Stimulated activated naive CD8-positive, alpha-beta T cell treated with anti-CD3 and anti-CD28 coated beads, Interleukin-15, amount 100 ng/mL, for 72 hours (primary cell): Measurements from ENCODE around the gene USP48.
"Not testable (repeated sequence)": the region's sequence is repeated elsewhere in the genome, so short reads cannot be mapped to it uniquely, and the experiment has no call there.

Experiments used
- ATAC-seq: fragments of 150-1000 bp; cut with Tn5 transposase; 2 replicates; pipeline ENCODE4 v1.10.0; 2021; ENCODE audit warnings: mild to moderate bottlenecking, moderate library complexity
- DNase-seq, 2 donors: peaks; one replicate each; pipeline ENCODE4 v3.0.0; 2021 to 2022
- H3K27ac Mint-ChIP-seq, 2 donors: one replicate each; pipeline ENCODE4 v1.8.0; 2022; ENCODE audit warnings: mild to moderate bottlenecking in 2 of 2, mixed read lengths in 2 of 2, moderate library complexity in 2 of 2
- H3K27me3 Mint-ChIP-seq: one replicate; pipeline ENCODE4 v1.8.0; 2022; ENCODE audit warnings: mixed read lengths
- H3K4me1 Mint-ChIP-seq: one replicate; pipeline ENCODE4 v1.8.0; 2022; ENCODE audit warnings: mild to moderate bottlenecking, mixed read lengths
- H3K4me3 Mint-ChIP-seq, 2 donors: one replicate each; pipeline ENCODE4 v1.8.0; 2022; ENCODE audit warnings: mild to moderate bottlenecking in 2 of 2, mixed read lengths in 2 of 2, moderate library complexity in 1 of 2
- H3K9me3 Mint-ChIP-seq, 2 donors: one replicate each; pipeline ENCODE4 v1.8.0; 2022; ENCODE audit warnings: mixed read lengths in 2 of 2

The USP48 gene

DNA sequence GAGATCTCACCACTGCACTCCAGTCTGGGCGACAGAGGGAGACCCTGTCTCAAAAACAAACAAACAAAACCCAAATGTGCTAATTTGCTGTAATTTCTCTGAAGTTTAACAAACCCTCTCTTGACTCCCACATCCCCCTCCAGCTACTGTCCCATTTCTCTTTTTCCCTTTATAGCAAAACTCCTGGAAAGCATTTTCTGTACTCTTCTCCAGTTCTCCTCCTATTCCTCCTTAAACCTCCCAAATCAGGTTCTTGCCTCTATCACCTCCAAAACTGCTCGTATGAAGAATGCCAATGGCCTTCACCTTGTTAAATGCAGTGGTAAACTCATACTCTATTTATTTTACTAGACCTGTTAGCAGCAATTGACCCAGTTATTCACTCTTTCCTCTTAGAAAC lies 3.7 kb upstream of the USP48 start:
- no peak overlapping the region for H3K4me3 Mint-ChIP-seq
- H3K4me1 Mint-ChIP-seq: peaks cover 6% of the 10 kb centered on the region
- no peaks in the 10 kb centered on the region for H3K27me3 Mint-ChIP-seq
- H3K9me3 Mint-ChIP-seq: no peaks in the 10 kb centered on the region
- no peak for ATAC-seq
- no peak overlapping the region for H3K27ac Mint-ChIP-seq
- no peak for DNase-seq

DNA sequence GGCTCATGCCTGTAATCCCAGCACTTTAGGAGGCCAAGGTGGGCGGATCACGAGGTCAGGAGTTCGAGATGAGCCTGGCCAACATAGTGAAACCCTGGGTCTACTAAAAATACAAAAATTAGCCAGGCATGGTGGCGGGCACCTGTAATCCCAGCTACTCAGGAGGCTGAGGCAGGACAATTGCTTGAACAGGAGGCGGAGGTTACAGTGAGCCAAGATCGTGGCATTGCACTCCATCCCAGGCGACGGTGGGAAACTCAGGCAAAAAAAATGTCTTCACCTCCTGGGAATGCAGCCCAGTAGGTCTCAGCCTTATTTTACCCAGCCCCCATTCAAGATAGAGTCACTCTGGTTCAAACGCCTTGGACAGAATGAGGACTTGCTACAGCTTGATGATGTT lies 2.8 kb upstream of the USP48 start:
- ATAC-seq, DNase-seq, H3K4me3 Mint-ChIP-seq, H3K27ac Mint-ChIP-seq, H3K27me3 Mint-ChIP-seq, H3K4me1 Mint-ChIP-seq, H3K9me3 Mint-ChIP-seq: not testable (repeated sequence)

DNA sequence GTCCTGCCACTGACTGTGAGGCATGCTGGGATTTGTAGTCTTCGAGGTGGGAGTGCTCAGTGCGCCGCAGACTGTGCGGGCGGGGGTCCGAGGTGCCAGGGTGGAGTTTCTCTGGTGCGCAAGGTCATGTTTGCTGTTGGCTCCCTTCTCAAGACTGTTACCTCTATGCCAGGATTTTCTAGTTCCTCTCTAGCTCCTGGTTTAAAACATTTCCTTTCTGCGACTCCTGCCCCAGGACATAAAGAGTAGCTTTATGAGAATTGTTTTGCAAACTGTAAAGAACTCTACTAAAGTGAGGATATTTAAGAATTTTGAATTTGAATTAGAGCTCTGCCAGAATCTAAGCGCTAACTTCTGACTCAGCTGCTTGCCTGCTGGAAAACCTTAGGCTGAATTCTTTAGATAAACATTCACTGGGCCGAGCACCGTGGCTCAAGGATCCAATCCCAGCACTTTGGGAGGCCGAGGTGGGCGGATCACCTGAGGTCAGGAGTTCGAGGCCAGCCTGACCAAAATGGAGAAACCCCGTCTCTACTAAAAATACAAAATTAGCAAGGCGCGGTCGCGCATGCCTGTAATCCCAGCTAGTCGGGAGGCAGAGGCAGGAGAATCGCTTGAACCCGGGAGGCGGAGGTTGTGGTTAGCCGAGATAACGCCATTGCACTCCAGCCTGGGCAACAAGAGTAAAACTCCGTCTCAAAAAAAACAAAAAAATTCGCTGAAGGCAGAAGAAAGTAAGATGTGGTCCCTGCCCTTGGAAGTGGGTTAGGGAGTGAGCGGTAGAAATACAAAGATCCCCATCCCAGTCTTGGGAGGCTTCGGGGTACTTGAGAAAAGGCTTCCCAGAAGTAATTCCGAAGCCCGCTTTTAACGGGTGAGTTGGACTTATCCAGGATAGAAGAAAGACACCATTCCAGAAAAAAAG lies 992 bp upstream of the USP48 start:
- ATAC-seq (peak; percentile 83), DNase-seq (peak in 1 of 2 donors; percentile 92)
- H3K9me3 Mint-ChIP-seq: no peaks in the 10 kb centered on the region
- H3K4me3 Mint-ChIP-seq: peak overlapping the region; percentile 84 to 98
- H3K4me1 Mint-ChIP-seq: peaks cover 20% of the 10 kb centered on the region
- H3K27ac Mint-ChIP-seq: peak overlapping the region; percentile 100
- H3K27me3 Mint-ChIP-seq: no peaks in the 10 kb centered on the region

DNA sequence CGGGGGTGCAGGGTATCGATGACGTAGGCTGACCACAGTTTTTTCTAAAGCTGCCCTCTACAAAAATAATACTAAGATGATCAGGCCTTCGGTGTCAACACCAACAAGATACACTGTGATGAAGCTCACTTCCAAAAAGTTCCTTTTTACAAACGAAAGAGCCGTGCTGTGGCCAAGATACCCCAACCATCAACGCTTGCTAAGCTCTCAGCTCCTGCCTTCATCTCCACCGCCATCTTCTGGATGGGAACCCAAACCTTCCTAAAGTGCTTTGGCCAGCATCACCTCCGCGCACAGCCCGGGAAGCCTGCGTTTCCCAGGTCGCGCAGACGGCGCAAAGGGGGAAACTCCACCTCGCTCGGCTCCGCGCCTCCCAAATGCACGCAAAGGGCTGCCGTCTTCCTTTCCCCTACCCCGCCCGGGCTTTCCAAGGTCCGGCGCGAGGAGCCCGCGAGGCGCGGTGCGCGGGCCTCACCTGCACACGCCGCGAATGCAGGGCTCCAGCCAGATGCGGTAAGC lies 541 bp downstream of the USP48 start:
- peak; percentile 29 for ATAC-seq
- peaks cover 0 to 6% of the 10 kb centered on the region in 2 donors for H3K9me3 Mint-ChIP-seq

DNA sequence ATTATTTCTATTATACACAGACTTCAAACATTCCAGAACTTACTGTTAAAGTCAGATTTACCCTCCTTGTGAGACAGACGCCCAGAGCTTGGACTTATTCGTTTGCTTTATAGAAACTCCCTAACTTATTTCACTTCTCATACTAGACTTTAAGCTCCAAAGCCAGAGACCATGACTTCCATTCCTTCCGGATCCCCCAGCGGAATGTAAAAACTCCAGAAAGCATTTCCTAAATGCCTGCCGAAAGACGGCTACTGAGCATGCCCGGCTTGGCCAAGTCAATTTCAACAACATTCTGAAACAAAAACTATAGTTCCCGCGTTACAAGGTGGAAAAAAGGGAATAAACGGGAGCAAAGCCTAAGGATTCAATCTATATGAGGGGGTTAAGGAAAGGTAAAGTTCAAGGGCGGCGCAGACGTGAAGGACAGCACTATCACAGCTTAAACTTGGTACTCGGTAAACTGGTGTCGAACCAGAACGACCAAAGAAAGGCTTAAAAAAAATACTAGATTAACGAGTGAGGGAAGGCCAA lies 1.1 kb downstream of the USP48 start:
- Mint-ChIP-seq H3K27me3 (no peaks in the 10 kb centered on the region), H3K9me3 (peaks cover 0 to 6% of the 10 kb centered on the region in 2 donors), H3K4me3 (peak overlapping the region; percentile 84 to 98), H3K4me1 (peaks cover 36% of the 10 kb centered on the region), H3K27ac (peak overlapping the region; percentile 79 to 100)
- DNase-seq (no peak), ATAC-seq (no peak)

More for the DNA sequence above, 541 bp downstream of the USP48 start:
- no peaks in the 10 kb centered on the region for H3K27me3 Mint-ChIP-seq
- H3K4me3 Mint-ChIP-seq: peak overlapping the region; percentile 84 to 98
- peak overlapping the region; percentile 79 to 100 for H3K27ac Mint-ChIP-seq
- H3K4me1 Mint-ChIP-seq: peaks cover 31% of the 10 kb centered on the region
- peak; percentile 60 to 70 for DNase-seq

DNA sequence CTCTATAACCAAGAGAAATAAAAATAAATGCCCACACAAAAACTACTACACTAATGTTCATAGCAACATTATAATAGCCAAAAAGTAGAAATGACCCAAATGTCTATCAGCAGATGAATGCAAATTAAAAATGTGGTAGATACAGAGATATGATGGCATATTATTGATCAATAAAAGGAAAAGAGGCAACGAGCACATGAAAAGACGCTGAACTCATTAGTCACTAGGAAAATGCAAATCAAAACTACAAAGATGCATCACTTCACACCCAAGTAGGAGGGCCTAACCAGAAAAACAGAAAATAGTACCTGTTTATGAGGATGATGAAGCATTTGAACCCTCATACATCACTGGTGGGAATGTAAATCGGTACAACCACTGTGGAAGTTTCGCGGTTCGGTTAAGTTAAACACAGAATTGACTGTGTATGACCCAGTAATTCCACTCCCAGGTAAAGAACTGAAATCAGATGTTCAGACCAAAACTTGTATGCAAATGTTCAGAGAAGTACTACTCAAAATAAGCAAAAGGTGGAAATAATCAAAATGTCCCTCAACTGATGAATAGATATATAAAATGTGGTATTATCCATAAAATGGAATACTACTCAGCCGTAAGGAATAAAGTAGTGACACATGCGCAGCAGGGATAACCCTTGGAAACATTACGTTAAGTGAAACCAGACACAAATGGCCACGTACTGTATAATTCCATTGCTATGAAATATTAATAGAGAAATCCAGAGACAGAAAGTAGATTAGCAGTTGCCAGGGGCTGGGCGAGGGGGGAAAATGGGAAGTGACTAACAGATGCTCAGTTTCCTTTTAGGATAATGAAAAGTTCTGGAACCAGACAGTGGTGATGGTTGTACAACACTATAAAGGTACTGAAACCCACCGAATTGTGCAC lies 3.1 kb downstream of the USP48 start:
- DNase-seq (peak; percentile 42 to 81), ATAC-seq (peak; percentile 61)
- Mint-ChIP-seq H3K27me3 (no peaks in the 10 kb centered on the region), H3K4me1 (peaks cover 56% of the 10 kb centered on the region), H3K9me3 (peaks cover 0 to 6% of the 10 kb centered on the region in 2 donors), H3K27ac (peak overlapping the region; percentile 63 to 98), H3K4me3 (peak overlapping the region; percentile 73 to 87)

DNA sequence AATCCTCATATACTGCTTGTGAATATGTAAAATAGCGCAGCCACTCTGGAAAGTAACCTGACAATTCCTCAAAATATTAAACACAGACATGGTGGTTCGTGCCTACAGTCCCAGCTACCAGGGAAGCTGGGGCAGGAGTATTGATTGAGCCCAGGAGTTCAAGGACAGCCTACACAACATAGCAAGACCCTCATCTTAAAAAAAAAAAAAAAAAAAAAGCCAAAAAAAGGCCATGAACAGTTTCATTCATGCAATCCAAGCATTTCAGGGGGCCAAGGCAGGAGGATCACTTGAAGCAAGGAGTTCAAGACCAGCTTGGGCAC lies 4.6 kb downstream of the USP48 start:
- peaks cover 0 to 6% of the 10 kb centered on the region in 2 donors for H3K9me3 Mint-ChIP-seq
- peak overlapping the region in 1 of 2 donors; percentile 49 for H3K27ac Mint-ChIP-seq
- no peak for ATAC-seq
- peak overlapping the region in 1 of 2 donors; percentile 47 for H3K4me3 Mint-ChIP-seq
- H3K4me1 Mint-ChIP-seq: peaks cover 58% of the 10 kb centered on the region
- DNase-seq: no peak
- no peaks in the 10 kb centered on the region for H3K27me3 Mint-ChIP-seq

DNA sequence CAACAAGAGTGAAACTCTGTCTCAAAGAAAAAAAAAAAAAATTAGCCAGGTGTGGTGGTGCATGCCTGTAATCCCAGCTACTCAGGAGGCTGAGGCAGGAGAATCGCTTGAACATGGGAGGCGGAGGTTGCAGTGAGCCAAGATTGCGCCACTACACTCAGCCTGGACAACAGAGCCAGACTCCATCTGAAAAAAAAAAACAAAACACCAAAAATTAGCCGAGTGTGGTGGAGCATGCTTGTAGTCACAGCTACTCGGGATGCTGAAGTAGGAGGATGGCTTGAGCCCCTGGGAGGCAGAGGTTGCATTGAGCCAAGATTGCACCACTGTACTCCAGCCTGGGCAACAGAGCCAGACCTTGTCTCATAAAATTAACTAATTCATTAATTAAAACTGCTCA lies 6.0 kb downstream of the USP48 start:
- H3K27ac Mint-ChIP-seq, ATAC-seq, H3K4me3 Mint-ChIP-seq, H3K9me3 Mint-ChIP-seq, H3K27me3 Mint-ChIP-seq, DNase-seq: not testable (repeated sequence)
- H3K4me1 Mint-ChIP-seq: peaks cover 67% of the 10 kb centered on the region

DNA sequence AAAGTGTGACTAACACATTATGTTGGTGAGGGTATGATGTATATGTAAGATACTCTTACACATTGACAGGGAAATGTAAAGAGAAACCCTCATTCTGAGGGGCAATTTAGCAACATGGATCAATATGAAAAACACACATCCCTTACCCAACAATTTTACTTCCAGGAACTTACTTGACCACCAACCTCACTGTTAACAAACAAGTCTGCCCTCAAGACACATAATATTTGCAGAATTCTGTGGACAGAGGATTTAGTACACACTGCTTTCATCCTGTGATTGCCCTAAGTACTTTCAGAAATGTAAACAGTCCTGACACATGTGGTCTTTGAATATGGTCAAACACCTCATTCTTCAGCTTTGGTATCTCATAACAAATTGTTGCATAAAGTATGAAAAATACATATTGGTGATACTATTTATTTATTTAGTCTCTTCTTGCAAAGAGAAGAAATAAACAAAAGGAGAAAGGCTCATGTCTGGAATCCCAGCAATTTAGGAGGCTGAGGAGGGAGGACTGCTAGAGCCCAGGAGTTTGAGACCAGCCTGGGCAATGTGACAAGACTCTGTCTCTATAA lies 6.9 kb downstream of the USP48 start:
- Mint-ChIP-seq H3K27ac (peak overlapping the region; percentile 87 to 89), H3K9me3 (peaks cover 0 to 6% of the 10 kb centered on the region in 2 donors), H3K4me1 (peaks cover 67% of the 10 kb centered on the region), H3K4me3 (peak overlapping the region; percentile 41 to 77), H3K27me3 (no peaks in the 10 kb centered on the region)
- DNase-seq (no peak), ATAC-seq (peak; percentile 67)

DNA sequence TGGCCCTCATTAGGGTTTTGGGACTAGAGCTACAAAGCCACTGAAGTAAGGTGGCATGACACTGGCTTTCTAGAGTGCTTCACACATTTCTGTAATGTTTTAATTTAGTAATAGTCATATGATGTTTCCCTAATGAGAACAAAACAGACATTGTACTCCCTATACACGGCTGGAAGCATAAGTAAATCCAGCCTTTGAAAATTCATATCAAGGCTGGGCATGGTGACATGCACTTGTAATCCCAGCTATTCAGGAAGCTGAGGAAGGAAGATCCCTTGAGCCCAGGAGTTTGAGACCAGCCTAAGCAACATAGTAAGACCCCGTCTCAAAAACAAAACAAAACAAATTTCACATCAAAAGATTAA lies 7.4 kb downstream of the USP48 start:
- H3K4me3 Mint-ChIP-seq: peak overlapping the region in 1 of 2 donors; percentile 77
- H3K9me3 Mint-ChIP-seq: peaks cover 0 to 6% of the 10 kb centered on the region in 2 donors
- ATAC-seq: no peak
- no peaks in the 10 kb centered on the region for H3K27me3 Mint-ChIP-seq
- H3K4me1 Mint-ChIP-seq: peaks cover 67% of the 10 kb centered on the region
- peak overlapping the region in 1 of 2 donors; percentile 55 for H3K27ac Mint-ChIP-seq
- no peak for DNase-seq

DNA sequence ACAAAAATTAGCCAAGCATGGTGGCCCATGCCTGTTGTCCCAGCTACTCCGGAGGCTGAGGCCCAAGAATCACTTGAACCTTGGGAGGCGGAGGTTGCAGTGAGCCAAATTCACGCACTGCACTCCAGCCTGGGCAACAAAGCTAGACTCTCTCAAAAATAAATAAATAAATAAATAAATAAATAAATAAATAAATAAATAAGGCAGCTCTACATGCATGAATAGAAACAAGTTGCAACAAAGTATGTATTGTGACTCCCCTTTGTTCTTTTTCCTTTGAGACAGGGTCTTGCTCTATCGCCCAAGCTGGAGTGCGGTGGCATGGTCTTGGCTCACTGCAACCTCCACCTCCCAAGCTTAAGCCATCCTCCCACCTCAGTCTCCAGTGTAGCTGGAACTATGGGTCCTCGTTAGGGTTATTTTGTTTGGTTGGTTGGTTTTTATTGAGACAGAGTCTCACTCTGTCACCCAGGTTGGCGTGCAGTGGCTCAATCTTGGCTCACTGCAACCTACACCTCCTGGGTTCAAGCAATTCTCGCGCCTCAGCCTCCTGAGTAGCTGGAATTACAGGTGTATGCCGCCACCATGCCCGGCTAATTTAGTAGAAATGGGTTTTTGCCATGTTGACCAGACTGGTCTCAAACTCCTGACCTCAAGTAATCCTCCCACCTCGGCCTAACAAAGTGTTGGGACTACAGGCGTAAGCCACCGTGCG lies 8.0 kb downstream of the USP48 start:
- H3K4me3 Mint-ChIP-seq: no peak overlapping the region
- no peaks in the 10 kb centered on the region for H3K27me3 Mint-ChIP-seq
- peaks cover 0 to 6% of the 10 kb centered on the region in 2 donors for H3K9me3 Mint-ChIP-seq
- ATAC-seq (no peak), DNase-seq (no peak)
- H3K27ac Mint-ChIP-seq: no peak overlapping the region
- peaks cover 66% of the 10 kb centered on the region for H3K4me1 Mint-ChIP-seq

DNA sequence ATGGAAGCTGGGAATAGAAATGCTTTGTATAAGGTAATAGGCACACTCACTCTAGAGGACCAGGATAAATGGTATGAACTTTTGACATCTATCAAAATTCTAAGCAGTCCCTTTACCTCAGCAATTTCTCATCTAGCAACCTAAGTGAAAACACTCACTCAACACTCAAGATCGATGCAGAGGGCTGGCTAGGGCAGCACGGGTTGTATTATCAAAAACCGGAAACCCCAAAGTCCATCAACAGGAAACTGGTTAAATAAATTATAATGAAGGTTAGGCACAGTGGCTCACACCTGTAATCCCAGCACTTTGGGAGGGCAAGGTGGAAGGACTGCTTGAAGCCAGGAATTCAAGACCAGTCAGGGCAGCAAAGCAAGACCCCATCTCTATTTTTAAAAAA lies 9.4 kb downstream of the USP48 start:
- Mint-ChIP-seq H3K9me3 (peaks cover 0 to 6% of the 10 kb centered on the region in 2 donors), H3K4me1 (peaks cover 69% of the 10 kb centered on the region), H3K27me3 (no peaks in the 10 kb centered on the region), H3K4me3 (peak overlapping the region; percentile 59 to 65), H3K27ac (no peak overlapping the region)
- ATAC-seq: peak; percentile 68
- peak in 1 of 2 donors; percentile 33 for DNase-seq

DNA sequence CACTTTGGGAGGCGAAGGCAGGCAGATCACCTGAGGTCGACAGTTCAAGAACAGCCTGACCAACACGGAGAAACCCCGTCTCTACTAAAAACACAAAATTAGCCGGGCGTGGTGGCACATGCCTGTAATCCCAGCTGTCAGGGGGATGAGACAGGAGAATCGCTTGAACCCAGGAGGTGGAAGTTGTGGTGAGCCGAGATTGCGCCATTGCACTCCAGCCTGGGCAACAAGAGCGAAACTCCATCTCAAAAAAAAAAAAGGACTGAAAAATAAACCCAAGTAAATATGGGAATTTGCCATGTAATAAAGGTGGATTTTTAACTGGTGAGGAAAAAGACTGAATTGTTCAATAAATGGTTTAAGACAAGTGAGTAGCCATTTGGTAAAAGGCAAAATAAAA lies 11.3 kb downstream of the USP48 start:
- H3K27me3 Mint-ChIP-seq, H3K9me3 Mint-ChIP-seq, H3K27ac Mint-ChIP-seq, ATAC-seq, DNase-seq, H3K4me3 Mint-ChIP-seq: not testable (repeated sequence)
- peaks cover 70% of the 10 kb centered on the region for H3K4me1 Mint-ChIP-seq

DNA sequence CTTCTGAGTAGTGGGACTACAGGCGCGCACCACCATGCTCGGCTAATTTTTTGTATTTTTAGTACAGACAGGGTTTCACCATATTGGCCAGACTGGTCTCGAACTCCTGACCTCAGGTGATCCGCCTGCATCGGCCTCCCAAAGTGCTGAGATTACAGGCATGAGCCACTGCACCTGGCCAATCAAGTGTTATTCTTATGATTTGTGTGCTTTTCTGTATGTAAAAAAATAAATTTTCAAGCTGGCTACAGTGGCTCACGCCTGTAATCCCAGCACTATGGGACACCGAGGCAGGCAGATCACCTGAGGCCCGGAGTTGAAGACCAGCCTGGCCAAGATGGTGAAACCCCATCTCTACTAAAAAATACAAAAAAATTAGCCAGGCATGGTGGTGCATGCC lies 12.3 kb downstream of the USP48 start:
- H3K27ac Mint-ChIP-seq, DNase-seq, ATAC-seq, H3K9me3 Mint-ChIP-seq, H3K27me3 Mint-ChIP-seq, H3K4me3 Mint-ChIP-seq: not testable (repeated sequence)
- peaks cover 70% of the 10 kb centered on the region for H3K4me1 Mint-ChIP-seq
